Progenitor cell of endocrine pancreas (in vitro differentiated cells): Measurements from ENCODE around the gene LINGO3. TPM values are rescaled to one million over a fixed set of nuclear protein-coding genes. Genes with fewer than 3 reads are reported as not detected.

ENCODE experiments used
- DNase-seq: peaks from one replicate; pipeline ENCODE4 v3.0.0; 2021; ENCODE audit warnings: low spot score; ENCODE audit not compliant: unreplicated experiment
- H3K27ac Mint-ChIP-seq: 2 replicates; pipeline ENCODE4 v1.8.0; 2021; ENCODE audit warnings: mild to moderate bottlenecking, moderate library complexity, mixed read lengths
- H3K27me3 Mint-ChIP-seq: 2 replicates; pipeline ENCODE4 v1.8.0; 2021; ENCODE audit warnings: mixed read lengths
- H3K36me3 Mint-ChIP-seq: 2 replicates; pipeline ENCODE4 v1.8.0; 2022; ENCODE audit warnings: mixed read lengths; ENCODE audit not compliant: insufficient read depth
- H3K4me1 Mint-ChIP-seq: 2 replicates; pipeline ENCODE4 v1.8.0; 2021; ENCODE audit warnings: low read depth, mixed read lengths
- H3K4me3 Mint-ChIP-seq: 2 replicates; pipeline ENCODE4 v1.8.0; 2021; ENCODE audit warnings: low read depth, mild to moderate bottlenecking, moderate library complexity, mixed read lengths
- H3K9me3 Mint-ChIP-seq: 2 replicates; pipeline ENCODE4 v1.8.0; 2021; ENCODE audit warnings: low read depth, mixed read lengths
- CTCF ChIP-seq: fragments of 200-600 bp; sonication (generic); IDR thresholded peaks from one replicate; pipeline ENCODE4 v1.5.0; 2021; ENCODE audit warnings: antibody characterized with exemption, mild to moderate bottlenecking; ENCODE audit not compliant: unreplicated experiment
- total RNA-seq: library from RNA; stranded (reverse); gene quantifications from 2 replicates; pipeline ENCODE4 v1.2.1, GENCODE V29; 2021

Gene LINGO3
- total RNA-seq, 1 donor from 2014 or later, result 0.17 TPM

GRCh38 chr19:2321565-2322283, 13.8 kb upstream of the LINGO3 start:
- H3K36me3 Mint-ChIP-seq, result no peaks in the 10 kb centered on the region
- no peak for TF ChIP-seq CTCF
- H3K9me3 Mint-ChIP-seq, result no peaks in the 10 kb centered on the region
- no peaks in the 10 kb centered on the region for H3K4me1 Mint-ChIP-seq
- no peak for DNase-seq
- no peak overlapping the region for H3K4me3 Mint-ChIP-seq
- H3K27me3 Mint-ChIP-seq, result no peaks in the 10 kb centered on the region
- H3K27ac Mint-ChIP-seq, result no peak overlapping the region

DNA sequence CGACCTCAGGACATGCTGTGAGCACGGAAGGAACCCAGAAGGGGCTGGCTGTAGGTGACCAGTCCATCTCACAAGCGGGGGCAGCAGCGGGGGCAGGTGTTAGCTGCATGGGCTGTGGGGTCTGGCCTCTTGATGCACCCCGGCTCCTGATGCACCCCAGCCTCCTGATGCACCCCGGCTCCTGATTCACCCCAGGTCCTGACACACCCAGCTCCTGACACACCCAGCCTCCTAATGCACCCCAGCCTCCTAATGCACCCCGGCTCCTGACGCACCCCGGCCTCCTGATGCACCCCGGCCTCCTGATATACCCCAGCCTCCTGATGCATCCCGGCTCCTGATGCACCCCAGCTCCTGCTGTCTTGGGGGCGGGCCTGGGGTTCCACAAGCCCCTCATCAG, 13.0 kb upstream of the LINGO3 start:
- TF ChIP-seq CTCF, result no peak
- no peaks in the 10 kb centered on the region for H3K4me1 Mint-ChIP-seq
- H3K4me3 Mint-ChIP-seq, result no peak overlapping the region
- no peaks in the 10 kb centered on the region for H3K9me3 Mint-ChIP-seq
- no peak for DNase-seq
- H3K27ac Mint-ChIP-seq, result no peak overlapping the region
- H3K27me3 Mint-ChIP-seq, result no peaks in the 10 kb centered on the region
- no peaks in the 10 kb centered on the region for H3K36me3 Mint-ChIP-seq

- Mint-ChIP-seq H3K27me3 (peaks cover 4% of the 10 kb centered on the region), H3K9me3 (peaks cover 3% of the 10 kb centered on the region), H3K27ac (no peak overlapping the region), H3K36me3 (peaks cover under 1% of the 10 kb centered on the region), H3K4me1 (no peaks in the 10 kb centered on the region), H3K4me3 (no peak overlapping the region)
- no peak for TF ChIP-seq CTCF
- no peak for DNase-seq
Measured at GRCh38 chr19:2320049-2320448, 12.1 kb upstream of the LINGO3 start.

- peaks cover 3% of the 10 kb centered on the region for H3K36me3 Mint-ChIP-seq
- TF ChIP-seq CTCF, result no peak
- H3K9me3 Mint-ChIP-seq, result peaks cover 5% of the 10 kb centered on the region
- H3K27me3 Mint-ChIP-seq, result peaks cover 9% of the 10 kb centered on the region
- H3K27ac Mint-ChIP-seq, result no peak overlapping the region
- no peaks in the 10 kb centered on the region for H3K4me1 Mint-ChIP-seq
- DNase-seq, result no peak
- no peak overlapping the region for H3K4me3 Mint-ChIP-seq
Measured at GRCh38 chr19:2319551-2319950, 11.6 kb upstream of the LINGO3 start.

DNA sequence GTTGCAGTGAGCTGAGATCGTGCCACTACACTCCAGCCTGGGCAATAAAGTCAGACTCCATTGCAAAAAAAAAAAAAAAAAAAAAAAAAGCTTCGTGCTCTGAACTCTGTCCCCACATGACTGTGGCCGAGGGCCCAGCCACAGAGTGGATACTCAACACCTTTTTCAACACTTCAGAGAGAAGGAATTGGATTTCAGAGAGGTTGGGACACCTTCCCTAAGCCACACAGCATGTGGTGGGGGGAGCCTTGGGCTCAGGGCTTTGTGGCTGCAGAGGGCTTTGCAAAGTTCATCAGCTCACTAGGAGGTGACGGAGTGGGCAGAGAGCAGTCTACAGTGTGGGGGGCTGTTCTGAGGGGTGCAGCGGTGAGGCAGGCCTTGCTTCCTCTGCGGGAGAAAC, 11.0 kb upstream of the LINGO3 start:
- H3K9me3 Mint-ChIP-seq, result peaks cover 5% of the 10 kb centered on the region
- H3K4me3 Mint-ChIP-seq, result no peak overlapping the region
- no peaks in the 10 kb centered on the region for H3K4me1 Mint-ChIP-seq
- peaks cover 3% of the 10 kb centered on the region for H3K36me3 Mint-ChIP-seq
- H3K27me3 Mint-ChIP-seq, result peaks cover 10% of the 10 kb centered on the region
- no peak for TF ChIP-seq CTCF
- H3K27ac Mint-ChIP-seq, result no peak overlapping the region
- no peak for DNase-seq
